SKM-1 (cell line): ENCODE results near the gene CLEC4E.
"Not testable (repeated sequence)": the region's sequence is repeated elsewhere in the genome, so short reads cannot be mapped to it uniquely, and the experiment has no call there.

Source experiments
- DNase-seq: peaks from one replicate; lab custom pipeline; 2025; ENCODE audit not compliant: unreplicated experiment; lab: John Stamatoyannopoulos, UW

Gene CLEC4E

GRCh38 chr12:8540831-8541230 lies at the start of gene CLEC4E:
CLEC4E (minus strand) TSS chr12:8540905; CDS start chr12:8540797, 108 bp downstream.
- DNase-seq: not testable (repeated sequence)

- no peak for DNase-seq
Measured at GRCh38 chr12:8589679-8590078, 49.0 kb upstream of the CLEC4E start.

GRCh38 chr12:8584478-8584877 lies 43.8 kb upstream of the CLEC4E start:
- DNase-seq: not testable (repeated sequence)

GRCh38 chr12:8584004-8584403 lies 43.3 kb upstream of the CLEC4E start:
- DNase-seq: no peak

GRCh38 chr12:8581098-8581784 lies 40.5 kb upstream of the CLEC4E start:
- DNase-seq: no peak

- DNase-seq: no peak
Measured at GRCh38 chr12:8577879-8578278, 37.2 kb upstream of the CLEC4E start.

- DNase-seq: no peak
Measured at GRCh38 chr12:8572507-8572906, 31.8 kb upstream of the CLEC4E start.

- DNase-seq: no peak
Measured at GRCh38 chr12:8566525-8566924, 25.8 kb upstream of the CLEC4E start.

- not testable (repeated sequence) for DNase-seq
Measured at GRCh38 chr12:8566052-8566451, 25.3 kb upstream of the CLEC4E start.

- DNase-seq: no peak
Measured at GRCh38 chr12:8564656-8565055, 24.0 kb upstream of the CLEC4E start.

- DNase-seq: no peak
Measured at GRCh38 chr12:8563356-8563755, 22.7 kb upstream of the CLEC4E start.

- DNase-seq: no peak
Measured at GRCh38 chr12:8562310-8562709, 21.6 kb upstream of the CLEC4E start.

GRCh38 chr12:8561011-8561410 lies 20.3 kb upstream of the CLEC4E start:
- DNase-seq: no peak

- no peak for DNase-seq
Measured at GRCh38 chr12:8559676-8560075, 19.0 kb upstream of the CLEC4E start.

- no peak for DNase-seq
Measured at GRCh38 chr12:8556531-8557097, 15.9 kb upstream of the CLEC4E start.

- no peak for DNase-seq
Measured at GRCh38 chr12:8554451-8555195, 13.9 kb upstream of the CLEC4E start.

- no peak for DNase-seq
Measured at GRCh38 chr12:8553088-8553627, 12.5 kb upstream of the CLEC4E start.

- no peak for DNase-seq
Measured at GRCh38 chr12:8549381-8549780, 8.7 kb upstream of the CLEC4E start.

- no peak for DNase-seq
Measured at GRCh38 chr12:8548192-8548591, 7.5 kb upstream of the CLEC4E start.

- no peak for DNase-seq
Measured at GRCh38 chr12:8547645-8548044, 6.9 kb upstream of the CLEC4E start.

GRCh38 chr12:8546591-8546990 lies 5.9 kb upstream of the CLEC4E start:
- no peak for DNase-seq

- peak; percentile 1 for DNase-seq
Measured at GRCh38 chr12:8544295-8544694, 3.6 kb upstream of the CLEC4E start.
